Brain microvascular endothelial cell (primary cell): Measurements from ENCODE around the gene FAM227B.
A peak's percentile ranks its signal among the peaks of the same experiment; 100 is the strongest.

Experiments used
- DNase-seq: peaks from one replicate; pipeline ENCODE4 v3.0.0-alpha.2; 2020
- H3K27ac ChIP-seq: fragments of 250-450 bp; sonication (Bioruptor Pico); 2 replicates; pipeline ENCODE4 v1.5.1; 2020; ENCODE audit warnings: mild to moderate bottlenecking, moderate library complexity
- H3K27me3 ChIP-seq: fragments of 250-450 bp; sonication (Bioruptor Pico); replicated peaks from 2 replicates; pipeline ENCODE4 v1.5.1; 2020; ENCODE audit warnings: mild to moderate bottlenecking
- H3K36me3 ChIP-seq: fragments of 250-450 bp; sonication (Bioruptor Pico); replicated peaks from 2 replicates; pipeline ENCODE4 v1.5.1; 2020; ENCODE audit warnings: mild to moderate bottlenecking
- H3K4me3 ChIP-seq: 2 replicates; pipeline ENCODE4 v1.5.1; 2011; ENCODE audit warnings: low read depth, mild to moderate bottlenecking, control low read depth, low read length, moderate library complexity
- CTCF ChIP-seq: IDR thresholded peaks from 2 replicates; pipeline ENCODE4 v1.5.1; 2011; ENCODE audit warnings: low read depth, mild to moderate bottlenecking, moderate library complexity, low read length, control low read depth, inconsistent platforms; ENCODE audit errors: missing control alignments
- in situ Hi-C: cut with HindIII; loops from 2 replicates; pipeline ENCODE4 v1.10.0; 2017; ENCODE audit warnings: low sequenced_read_pairs, low pct_ligation_motif_present

FAM227B gene

GRCh38 chr15:49382394-49382793 lies 238.2 kb downstream of the FAM227B start:
- Histone ChIP-seq H3K27me3 (no peaks in the 10 kb centered on the region), H3K27ac (no peak overlapping the region), H3K36me3 (no peaks in the 10 kb centered on the region), H3K4me3 (no peak overlapping the region)
- no peak for DNase-seq
- no peak for TF ChIP-seq CTCF
- in situ Hi-C loops = no loop called here

- no peak overlapping the region for H3K4me3 ChIP-seq
- in situ Hi-C loops = no loop called here
- no peak for TF ChIP-seq CTCF
- H3K36me3 ChIP-seq = no peaks in the 10 kb centered on the region
- H3K27ac ChIP-seq = no peak overlapping the region
- H3K27me3 ChIP-seq = no peaks in the 10 kb centered on the region
- DNase-seq = no peak
These were observed 239.7 kb downstream of the FAM227B start for GRCh38 chr15:49380912-49381311.

GRCh38 chr15:49379996-49380395 lies 240.6 kb downstream of the FAM227B start:
- in situ Hi-C loops = no loop called here
- no peak overlapping the region for H3K4me3 ChIP-seq
- H3K27ac ChIP-seq = no peak overlapping the region
- no peak for DNase-seq
- H3K36me3 ChIP-seq = no peaks in the 10 kb centered on the region
- TF ChIP-seq CTCF = no peak
- no peaks in the 10 kb centered on the region for H3K27me3 ChIP-seq

GRCh38 chr15:49372366-49372765 lies 248.3 kb downstream of the FAM227B start:
- Histone ChIP-seq H3K36me3 (no peaks in the 10 kb centered on the region), H3K4me3 (no peak overlapping the region), H3K27me3 (no peaks in the 10 kb centered on the region), H3K27ac (no peak overlapping the region)
- in situ Hi-C loops = no loop called here
- no peak for DNase-seq
- no peak for TF ChIP-seq CTCF

GRCh38 chr15:49370782-49371181 lies 249.8 kb downstream of the FAM227B start:
- H3K27me3 ChIP-seq = no peaks in the 10 kb centered on the region
- in situ Hi-C loops = no loop called here
- peak; percentile 19 for DNase-seq
- peak; percentile 28 for TF ChIP-seq CTCF
- no peaks in the 10 kb centered on the region for H3K36me3 ChIP-seq
- no peak overlapping the region for H3K4me3 ChIP-seq
- no peak overlapping the region for H3K27ac ChIP-seq

- no peak for DNase-seq
- TF ChIP-seq CTCF = no peak
- Histone ChIP-seq H3K27me3 (no peaks in the 10 kb centered on the region), H3K27ac (no peak overlapping the region), H3K4me3 (no peak overlapping the region), H3K36me3 (no peaks in the 10 kb centered on the region)
- in situ Hi-C loops = no loop called here
These were observed 254.1 kb downstream of the FAM227B start for GRCh38 chr15:49366496-49366895.
